Calu3 (cell line): Measurements from ENCODE around the gene KCNJ10. TPM values are rescaled to one million over a fixed set of nuclear protein-coding genes. Genes with fewer than 3 reads are reported as not detected.

Source experiments
- BruUV-seq: library from RNA; stranded (reverse); fragments of 400-500 nt; replicated peaks from 2 replicates; lab custom pipeline; 2021; lab: Mats Ljungman, UMichigan
- CTCF ChIA-PET: fragments of 300-600 bp; sonication (Branson Sonifier 250); formaldehyde crosslinking; loops from one replicate; lab custom pipeline; 2022; ENCODE audit warnings: antibody characterized with exemption; lab: Charles Lee
- DNase-seq: peaks from one replicate; pipeline ENCODE4 v3.0.0; 2022
- H3K27ac Mint-ChIP-seq: one replicate; pipeline ENCODE4 v1.8.0; 2022; ENCODE audit warnings: mixed read lengths; ENCODE audit not compliant: unreplicated experiment
- H3K27me3 Mint-ChIP-seq: one replicate; pipeline ENCODE4 v1.8.0; 2022; ENCODE audit warnings: mixed read lengths; ENCODE audit not compliant: unreplicated experiment
- H3K36me3 Mint-ChIP-seq: one replicate; pipeline ENCODE4 v1.8.0; 2022; ENCODE audit warnings: mild to moderate bottlenecking, moderate library complexity, mixed read lengths; ENCODE audit not compliant: insufficient read depth, unreplicated experiment
- H3K4me1 Mint-ChIP-seq: one replicate; pipeline ENCODE4 v1.8.0; 2022; ENCODE audit warnings: mild to moderate bottlenecking, low read depth, mixed read lengths; ENCODE audit not compliant: unreplicated experiment
- H3K4me3 Mint-ChIP-seq: one replicate; pipeline ENCODE4 v1.8.0; 2022; ENCODE audit warnings: mild to moderate bottlenecking, low read depth, moderate library complexity, mixed read lengths; ENCODE audit not compliant: unreplicated experiment
- H3K9me3 Mint-ChIP-seq: one replicate; pipeline ENCODE4 v1.8.0; 2022; ENCODE audit warnings: low read depth, mixed read lengths; ENCODE audit not compliant: unreplicated experiment
- intact Hi-C: fragments of 100-400 bp; cut with micrococcal nuclease; formaldehyde crosslinking; loops from one replicate; pipeline ENCODE4 v1.10.0; 2022; ENCODE audit not compliant: unreplicated experiment
- total RNA-seq: library from RNA; stranded (reverse); gene quantifications from 2 replicates; pipeline ENCODE4 v1.2.3, GENCODE V29; 2022
- TF ChIP-seq, protein P1 (sequence below): fragments of 200-600 bp; IDR thresholded peaks from one replicate; pipeline ENCODE4 v1.8.0; 2022; ENCODE audit warnings: antibody characterized with exemption; ENCODE audit not compliant: unreplicated experiment

The KCNJ10 gene
- total RNA-seq, 1 experiment from 2014 or later, result not detected

DNA sequence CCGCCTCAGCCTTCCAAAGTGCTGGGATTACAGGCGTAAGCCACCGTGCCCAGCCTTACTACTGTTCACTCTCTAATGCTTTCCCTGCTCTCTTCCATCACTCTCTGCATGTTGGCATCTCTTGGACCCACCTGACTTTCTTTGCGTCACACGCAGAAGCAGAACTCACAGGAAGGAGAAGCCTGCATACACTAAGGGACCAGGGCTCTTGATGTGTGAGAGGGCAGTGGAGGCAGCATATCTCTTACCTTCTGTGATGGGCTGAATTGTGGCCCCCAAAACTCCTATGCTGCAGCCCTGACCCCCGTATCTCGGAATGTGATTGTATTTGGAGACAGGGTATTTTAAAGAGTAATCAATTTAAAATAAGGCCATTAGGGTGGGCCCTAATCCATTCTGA, 89.2 kb downstream of the KCNJ10 start:
- DNase-seq, result no peak
- H3K27me3 Mint-ChIP-seq, result peaks cover 57% of the 10 kb centered on the region
- no TSS peak for BruUV-seq
- no peaks in the 10 kb centered on the region for H3K4me1 Mint-ChIP-seq
- H3K9me3 Mint-ChIP-seq, result no peaks in the 10 kb centered on the region
- no peaks in the 10 kb centered on the region for H3K36me3 Mint-ChIP-seq
- H3K4me3 Mint-ChIP-seq, result no peak overlapping the region
- intact Hi-C loops, result no loop called here
- TF ChIP-seq, protein P1, sequence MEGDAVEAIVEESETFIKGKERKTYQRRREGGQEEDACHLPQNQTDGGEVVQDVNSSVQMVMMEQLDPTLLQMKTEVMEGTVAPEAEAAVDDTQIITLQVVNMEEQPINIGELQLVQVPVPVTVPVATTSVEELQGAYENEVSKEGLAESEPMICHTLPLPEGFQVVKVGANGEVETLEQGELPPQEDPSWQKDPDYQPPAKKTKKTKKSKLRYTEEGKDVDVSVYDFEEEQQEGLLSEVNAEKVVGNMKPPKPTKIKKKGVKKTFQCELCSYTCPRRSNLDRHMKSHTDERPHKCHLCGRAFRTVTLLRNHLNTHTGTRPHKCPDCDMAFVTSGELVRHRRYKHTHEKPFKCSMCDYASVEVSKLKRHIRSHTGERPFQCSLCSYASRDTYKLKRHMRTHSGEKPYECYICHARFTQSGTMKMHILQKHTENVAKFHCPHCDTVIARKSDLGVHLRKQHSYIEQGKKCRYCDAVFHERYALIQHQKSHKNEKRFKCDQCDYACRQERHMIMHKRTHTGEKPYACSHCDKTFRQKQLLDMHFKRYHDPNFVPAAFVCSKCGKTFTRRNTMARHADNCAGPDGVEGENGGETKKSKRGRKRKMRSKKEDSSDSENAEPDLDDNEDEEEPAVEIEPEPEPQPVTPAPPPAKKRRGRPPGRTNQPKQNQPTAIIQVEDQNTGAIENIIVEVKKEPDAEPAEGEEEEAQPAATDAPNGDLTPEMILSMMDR, result no peak
- CTCF ChIA-PET, result no interaction called here
- no peak overlapping the region for H3K27ac Mint-ChIP-seq

DNA sequence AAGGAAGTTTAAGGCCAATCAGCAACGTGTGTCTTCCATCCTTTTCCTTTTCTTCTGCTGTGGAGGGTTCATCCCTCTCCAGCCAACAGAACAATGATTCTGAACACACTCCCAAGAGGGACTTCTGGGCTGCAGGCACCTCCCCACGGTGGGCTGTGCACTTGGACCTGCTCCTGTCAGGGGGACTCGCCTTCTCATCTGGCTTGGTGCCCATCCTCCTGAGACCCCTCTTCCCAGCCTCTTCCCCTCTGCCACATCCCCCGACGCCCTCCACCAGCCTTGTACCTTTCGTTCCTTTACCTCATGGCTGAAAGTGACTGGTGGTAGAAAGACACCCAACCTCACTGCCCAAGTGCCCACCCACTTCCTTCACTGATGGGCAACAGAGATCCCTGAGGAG, 89.9 kb downstream of the KCNJ10 start:
- no peaks in the 10 kb centered on the region for H3K4me1 Mint-ChIP-seq
- no TSS peak for BruUV-seq
- no peak for DNase-seq
- TF ChIP-seq, protein P1, result no peak
- peaks cover 51% of the 10 kb centered on the region for H3K27me3 Mint-ChIP-seq
- intact Hi-C loops, result no loop called here
- CTCF ChIA-PET, result no interaction called here
- no peak overlapping the region for H3K27ac Mint-ChIP-seq
- no peaks in the 10 kb centered on the region for H3K9me3 Mint-ChIP-seq
- H3K36me3 Mint-ChIP-seq, result no peaks in the 10 kb centered on the region
- H3K4me3 Mint-ChIP-seq, result no peak overlapping the region

DNA sequence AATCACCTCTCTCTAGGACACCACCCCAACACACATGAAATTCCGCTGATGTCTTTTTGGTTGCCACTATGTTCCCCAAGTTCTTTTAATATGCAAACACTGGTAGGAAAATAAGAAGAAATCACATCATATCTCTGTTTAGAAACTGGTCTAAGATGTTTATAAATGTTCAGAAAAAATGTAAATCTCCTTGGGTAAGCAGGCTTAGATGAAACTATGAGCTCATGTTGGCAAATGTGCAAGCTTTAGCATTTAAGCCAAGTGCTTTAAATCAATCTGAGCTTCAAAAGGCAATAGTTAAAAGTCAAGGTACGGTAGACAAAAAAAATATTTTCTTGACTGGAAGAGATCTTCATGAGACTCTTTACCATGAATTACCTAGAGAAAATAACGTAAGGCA, 90.7 kb downstream of the KCNJ10 start:
- no TSS peak for BruUV-seq
- Mint-ChIP-seq H3K4me1 (no peaks in the 10 kb centered on the region), H3K9me3 (no peaks in the 10 kb centered on the region), H3K27ac (no peak overlapping the region), H3K27me3 (peaks cover 43% of the 10 kb centered on the region), H3K4me3 (no peak overlapping the region), H3K36me3 (no peaks in the 10 kb centered on the region)
- TF ChIP-seq, protein P1, result no peak
- CTCF ChIA-PET, result interaction anchor here (0.7 kb wide), 1 partner anchor 834 kb away, joined by 6 read pairs; no protein-coding TSS in a partner anchor
- no peak for DNase-seq
- intact Hi-C loops, result no loop called here

DNA sequence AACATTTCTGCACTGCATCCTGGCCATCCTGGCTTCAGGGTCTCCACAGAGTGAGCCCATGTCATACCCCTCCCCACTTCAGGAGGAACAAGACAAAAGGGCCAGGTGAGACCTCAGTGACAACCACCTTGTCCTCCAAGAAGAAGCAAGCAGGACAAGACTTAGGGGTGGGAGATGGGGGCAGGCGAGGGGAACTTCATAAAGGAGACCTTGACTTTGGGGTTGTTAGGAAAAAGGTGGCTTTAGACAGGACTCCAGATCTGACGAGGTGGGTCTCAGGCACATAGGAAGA, 91.9 kb downstream of the KCNJ10 start:
- peaks cover 32% of the 10 kb centered on the region for H3K27me3 Mint-ChIP-seq
- H3K9me3 Mint-ChIP-seq, result no peaks in the 10 kb centered on the region
- intact Hi-C loops, result no loop called here
- CTCF ChIA-PET, result no interaction called here
- no peak for DNase-seq
- TF ChIP-seq, protein P1, result no peak
- no peaks in the 10 kb centered on the region for H3K4me1 Mint-ChIP-seq
- no TSS peak for BruUV-seq
- H3K36me3 Mint-ChIP-seq, result no peaks in the 10 kb centered on the region
- no peak overlapping the region for H3K4me3 Mint-ChIP-seq
- no peak overlapping the region for H3K27ac Mint-ChIP-seq
